Keratinocyte (primary cell): ENCODE data around the gene DDX41. TPM values are rescaled to one million over a fixed set of nuclear protein-coding genes. Genes with fewer than 3 reads are reported as not detected.

Experiments
- DNase-seq: peaks from one replicate; pipeline ENCODE4 v3.0.0-alpha.2; 2011; ENCODE audit warnings: low read depth, missing footprints, low spot score
- FAIRE-seq: peaks from 2 replicates; lab custom pipeline; 2011; peaks lifted over from hg19 to GRCh38; lab: Jason Lieb, UNC
- H2AFZ ChIP-seq: 2 replicates; pipeline ENCODE4 v1.6.0; 2012; ENCODE audit warnings: low read length, control low read depth, inconsistent platforms; ENCODE audit not compliant: control insufficient read depth
- H3K27ac ChIP-seq: 2 replicates; pipeline ENCODE4 v1.5.1; 2011; ENCODE audit warnings: low read length; ENCODE audit not compliant: control insufficient read depth, insufficient read depth
- H3K27me3 ChIP-seq: 3 replicates; pipeline ENCODE4 v1.6.0; 2011; ENCODE audit warnings: low read length; ENCODE audit not compliant: control insufficient read depth, insufficient read depth; ENCODE audit errors: extremely low read depth
- H3K36me3 ChIP-seq, 2 experiments: 2 replicates in 1 of 2; 3 replicates in 1 of 2; pipeline ENCODE4 v1.5.1; 2011; ENCODE audit warnings: low read length in 2 of 2, mild to moderate bottlenecking in 1 of 2; ENCODE audit not compliant: control insufficient read depth in 2 of 2, insufficient read depth in 2 of 2; ENCODE audit errors: extremely low read depth in 1 of 2
- H3K4me1 ChIP-seq: 3 replicates; pipeline ENCODE4 v1.5.1; 2011; ENCODE audit warnings: low read length; ENCODE audit not compliant: control insufficient read depth, insufficient read depth; ENCODE audit errors: extremely low read depth
- H3K4me2 ChIP-seq: 3 replicates; pipeline ENCODE4 v1.6.0; 2011; ENCODE audit warnings: low read depth, low read length; ENCODE audit not compliant: control insufficient read depth, insufficient read depth; ENCODE audit errors: extremely low read depth
- H3K4me3 ChIP-seq, 3 experiments: fragments of 200-600 bp in 1 of 3; sonication (generic) in 1 of 3; 2 replicates in 2 of 3; 3 replicates in 1 of 3; pipeline ENCODE4 v1.5.1; 2011 to 2016; ENCODE audit warnings: low read length in 3 of 3, mild to moderate bottlenecking in 3 of 3, control low read depth in 2 of 3, inconsistent platforms in 1 of 3, low read depth in 1 of 3, mixed read lengths in 1 of 3, mixed run types in 1 of 3, moderate library complexity in 1 of 3; ENCODE audit not compliant: control insufficient read depth in 2 of 3, insufficient read depth in 2 of 3; ENCODE audit errors: extremely low read depth in 1 of 3
- H3K79me2 ChIP-seq: 2 replicates; pipeline ENCODE4 v1.6.0; 2012; ENCODE audit warnings: low read length; ENCODE audit not compliant: control insufficient read depth, insufficient read depth
- H3K9ac ChIP-seq: 3 replicates; pipeline ENCODE4 v1.6.0; 2011; ENCODE audit warnings: low read length; ENCODE audit not compliant: control insufficient read depth, insufficient read depth; ENCODE audit errors: extremely low read depth
- H3K9me1 ChIP-seq: 3 replicates; pipeline ENCODE4 v1.6.0; 2011; ENCODE audit warnings: low read length; ENCODE audit not compliant: control insufficient read depth, insufficient read depth; ENCODE audit errors: extremely low read depth
- H3K9me3 ChIP-seq: 2 replicates; pipeline ENCODE4 v1.5.1; 2012; ENCODE audit warnings: low read depth, low read length; ENCODE audit not compliant: control insufficient read depth
- H4K20me1 ChIP-seq: 3 replicates; pipeline ENCODE4 v1.6.0; 2011; ENCODE audit warnings: low read length; ENCODE audit not compliant: control insufficient read depth, insufficient read depth; ENCODE audit errors: extremely low read depth
- EZH2 ChIP-seq: IDR thresholded peaks from one replicate; pipeline ENCODE4 v1.6.1; 2012; ENCODE audit warnings: inconsistent platforms, mild to moderate bottlenecking, low read length, moderate library complexity
- dilution Hi-C: fragments of 300-500 bp; cut with MboI; formaldehyde crosslinking; loops from one replicate; pipeline ENCODE4 v1.7.0; 2020; ENCODE audit warnings: low sequenced_read_pairs; ENCODE audit not compliant: extremely low pct_ligation_motif_present
- polyA plus RNA-seq, 5 experiments: library from polyadenylated mRNA; depleted of rRNA in 3 of 5; stranded (reverse) in 3 of 5; stranded (forward) in 1 of 5; unstranded in 1 of 5; fragments of >200 nt; gene quantifications; 1 replicate in 1 of 5; 2 replicates in 3 of 5; 3 replicates in 1 of 5; pipeline versions ENCODE4 v1.2.1 to v1.2.3, GENCODE V29; 2011 to 2012; ENCODE audit warnings: missing spikeins in 2 of 5, low read depth in 1 of 5, low replicate concordance in 1 of 5
- TF ChIP-seq, protein P1 (sequence below), 3 experiments: IDR thresholded peaks in 1 of 3; conservative IDR thresholded peaks in 1 of 3; optimal IDR thresholded peaks in 1 of 3; 2 replicates in 2 of 3; 3 replicates in 1 of 3; pipeline versions ENCODE3 to v1.5.1; 2011; ENCODE audit warnings: low read length in 3 of 3, mild to moderate bottlenecking in 3 of 3, moderate library complexity in 2 of 3, control low read depth in 1 of 3, inconsistent platforms in 1 of 3; ENCODE audit not compliant: insufficient read depth in 2 of 3; ENCODE audit errors: extremely low read depth in 1 of 3

Gene DDX41
- polyA plus RNA-seq, 1 donor (not counting 4 experiments of a cell fraction or from before 2014, with no cell fraction given), result 71.3 TPM

DNA sequence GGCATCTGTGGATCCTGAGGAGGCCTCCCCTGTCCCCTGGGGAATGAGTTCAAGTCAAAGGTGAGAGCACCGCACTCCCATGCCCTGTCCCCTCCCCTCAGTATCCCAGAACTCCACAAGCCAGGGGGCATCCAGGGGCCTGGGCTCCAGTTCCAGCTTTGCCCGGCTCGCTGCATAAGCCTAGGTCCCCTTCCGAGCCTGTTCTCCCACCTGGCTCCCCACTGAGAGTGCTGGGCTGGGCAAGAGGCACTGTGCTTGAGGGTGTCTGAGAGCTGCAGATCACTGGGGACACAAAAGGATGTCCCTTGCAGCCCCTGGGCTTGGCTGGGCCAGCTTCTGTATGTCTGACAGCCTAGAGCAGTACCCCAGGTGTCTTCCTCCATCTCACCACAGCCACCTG, 11.7 kb downstream of the DDX41 start:
- Histone ChIP-seq H4K20me1 (no peaks in the 10 kb centered on the region), H3K9me1 (no peaks in the 10 kb centered on the region), H3K36me3 (peaks cover 2 to 5% of the 10 kb centered on the region in 2 experiments), H3K4me3 (no peak overlapping the region), H3K4me2 (no peak overlapping the region), H3K9me3 (no peaks in the 10 kb centered on the region), H3K9ac (no peak overlapping the region), H3K79me2 (no peaks in the 10 kb centered on the region), H3K27ac (no peak overlapping the region), H3K27me3 (no peaks in the 10 kb centered on the region), H2AFZ (no peak overlapping the region), H3K4me1 (peaks cover 3% of the 10 kb centered on the region)
- no peak for DNase-seq
- dilution Hi-C loops, result no loop called here
- no peak for FAIRE-seq
- TF ChIP-seq, protein P1, sequence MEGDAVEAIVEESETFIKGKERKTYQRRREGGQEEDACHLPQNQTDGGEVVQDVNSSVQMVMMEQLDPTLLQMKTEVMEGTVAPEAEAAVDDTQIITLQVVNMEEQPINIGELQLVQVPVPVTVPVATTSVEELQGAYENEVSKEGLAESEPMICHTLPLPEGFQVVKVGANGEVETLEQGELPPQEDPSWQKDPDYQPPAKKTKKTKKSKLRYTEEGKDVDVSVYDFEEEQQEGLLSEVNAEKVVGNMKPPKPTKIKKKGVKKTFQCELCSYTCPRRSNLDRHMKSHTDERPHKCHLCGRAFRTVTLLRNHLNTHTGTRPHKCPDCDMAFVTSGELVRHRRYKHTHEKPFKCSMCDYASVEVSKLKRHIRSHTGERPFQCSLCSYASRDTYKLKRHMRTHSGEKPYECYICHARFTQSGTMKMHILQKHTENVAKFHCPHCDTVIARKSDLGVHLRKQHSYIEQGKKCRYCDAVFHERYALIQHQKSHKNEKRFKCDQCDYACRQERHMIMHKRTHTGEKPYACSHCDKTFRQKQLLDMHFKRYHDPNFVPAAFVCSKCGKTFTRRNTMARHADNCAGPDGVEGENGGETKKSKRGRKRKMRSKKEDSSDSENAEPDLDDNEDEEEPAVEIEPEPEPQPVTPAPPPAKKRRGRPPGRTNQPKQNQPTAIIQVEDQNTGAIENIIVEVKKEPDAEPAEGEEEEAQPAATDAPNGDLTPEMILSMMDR (optimal IDR thresholded peaks at IDR 0.05 in 1 of 3, IDR thresholded peaks at IDR 0.05 in 1 of 3, conservative IDR thresholded peaks at IDR 0.05 in 1 of 3; ENCODE audit: extremely low read depth in 1 of 3, insufficient read depth in 2 of 3, low read length in 3 of 3), result no peak
- no peak for TF ChIP-seq EZH2

DNA sequence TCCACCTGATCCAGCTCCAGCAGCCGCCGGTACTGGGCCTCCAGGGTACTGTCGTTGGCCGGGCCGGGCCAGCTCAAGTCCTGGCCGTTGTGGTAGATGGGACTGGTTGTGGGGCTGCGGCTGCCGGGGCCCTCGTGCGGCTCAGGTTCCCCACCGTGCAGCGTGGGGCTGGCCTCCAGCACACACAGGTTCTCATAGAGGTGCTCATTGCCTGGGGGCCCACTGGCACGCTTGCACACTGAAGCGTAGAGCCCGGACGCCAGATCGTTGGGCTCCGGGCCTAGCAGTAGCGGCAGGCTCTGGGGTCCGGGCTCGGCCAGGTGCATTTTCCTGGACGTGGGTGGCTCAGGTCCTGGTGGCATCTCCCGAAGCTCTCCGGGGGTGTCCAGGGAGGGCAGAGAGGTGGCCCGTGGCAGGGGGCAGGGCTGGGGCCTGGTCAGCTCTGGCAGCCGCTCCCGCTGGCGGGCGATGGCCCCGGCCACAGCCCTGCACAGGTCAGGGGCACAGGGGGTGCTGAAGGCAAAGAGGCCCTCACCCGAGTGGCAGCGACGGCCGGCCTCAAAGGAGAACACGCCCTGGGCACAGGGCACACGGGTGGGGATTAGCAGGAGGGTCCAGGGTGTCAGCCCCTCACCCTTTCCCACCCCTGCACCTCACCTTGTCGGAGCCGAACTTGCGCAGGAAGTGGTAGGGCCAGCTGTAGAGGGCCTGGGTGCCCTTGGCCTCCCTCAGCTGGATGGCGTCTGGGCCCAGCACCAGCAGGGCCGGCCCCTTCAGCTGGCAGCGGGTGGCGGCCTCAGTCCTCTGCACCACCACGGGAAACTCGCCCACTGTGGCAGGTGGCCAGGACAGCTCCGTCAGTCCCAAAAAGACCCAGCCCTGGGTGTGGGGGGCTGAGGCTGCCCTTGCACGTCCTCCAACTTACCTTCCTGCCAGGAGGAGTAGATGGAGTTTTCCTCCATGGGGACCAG, 12.4 kb downstream of the DDX41 start:
- dilution Hi-C loops, result no loop called here
- H3K9ac ChIP-seq, result no peak overlapping the region

More for the DNA sequence above, 12.4 kb downstream of the DDX41 start:
- no peak for DNase-seq
- TF ChIP-seq EZH2, result no peak
- TF ChIP-seq, protein P1 (optimal IDR thresholded peaks at IDR 0.05 in 1 of 3, IDR thresholded peaks at IDR 0.05 in 1 of 3, conservative IDR thresholded peaks at IDR 0.05 in 1 of 3; ENCODE audit: extremely low read depth in 1 of 3, insufficient read depth in 2 of 3, low read length in 3 of 3), result no peak
- no peak overlapping the region for H3K4me3 ChIP-seq
- no peak overlapping the region for H3K27ac ChIP-seq
- no peaks in the 10 kb centered on the region for H3K27me3 ChIP-seq
- H2AFZ ChIP-seq, result no peak overlapping the region
- no peaks in the 10 kb centered on the region for H3K9me1 ChIP-seq
- no peak overlapping the region for H3K4me2 ChIP-seq
- no peak for FAIRE-seq
- H4K20me1 ChIP-seq, result no peaks in the 10 kb centered on the region
- peaks cover 3% of the 10 kb centered on the region for H3K4me1 ChIP-seq
- peaks cover 0 to 3% of the 10 kb centered on the region in 2 experiments for H3K36me3 ChIP-seq
- no peaks in the 10 kb centered on the region for H3K79me2 ChIP-seq
- H3K9me3 ChIP-seq, result no peaks in the 10 kb centered on the region
